GM12891 (cell line): Measurements from ENCODE around the gene PDPN.

Experiments
- PAX5 ChIP-seq: IDR thresholded peaks from 2 replicates; pipeline ENCODE4 v1.6.1; 2011; ENCODE audit warnings: low read length, moderate library complexity, mild to moderate bottlenecking; ENCODE audit not compliant: insufficient read depth, severe bottlenecking
- POLR2AphosphoS5 ChIP-seq: IDR thresholded peaks from 2 replicates; pipeline ENCODE4 v1.6.1; 2011; ENCODE audit warnings: low read depth, low read length, control low read depth
- TAF1 ChIP-seq: IDR thresholded peaks from 2 replicates; pipeline ENCODE4 v1.6.1; 2011; ENCODE audit warnings: low read depth, low read length, control low read depth

GRCh38 chr1:13570924-13571323, 12.7 kb upstream of the PDPN start:
- TF ChIP-seq TAF1 (no peak), PAX5 (no peak), POLR2AphosphoS5 (no peak)
